Activated naive CD4-positive, alpha-beta T cell treated with anti-CD3 and anti-CD28 coated beads, Interleukin-2, amount 50 U/mL, for 72 hours (primary cell): ENCODE results near the gene ANKRD37. TPM values are rescaled to one million over a fixed set of nuclear protein-coding genes. Genes with fewer than 3 reads are reported as not detected.
A peak's percentile ranks its signal among the peaks of the same experiment; 100 is the strongest.

ENCODE experiments used
- ATAC-seq, 2 donors: fragments of 150-1000 bp; cut with Tn5 transposase; 2 replicates each; pipeline ENCODE4 v1.10.0; 2021; ENCODE audit warnings: mild to moderate bottlenecking in 2 of 2, moderate library complexity in 2 of 2
- DNase-seq, 2 donors: peaks; one replicate each; pipeline ENCODE4 v3.0.0; 2021 to 2022; ENCODE audit warnings: low spot score in 2 of 2
- H3K27ac Mint-ChIP-seq, 2 donors: one replicate each; pipeline ENCODE4 v1.8.0; 2022; ENCODE audit warnings: mild to moderate bottlenecking in 2 of 2, mixed read lengths in 2 of 2
- H3K36me3 Mint-ChIP-seq, 2 donors: one replicate each; pipeline ENCODE4 v1.8.0; 2022; ENCODE audit warnings: mixed read lengths in 2 of 2
- H3K9me3 Mint-ChIP-seq, 2 donors: one replicate each; pipeline ENCODE4 v1.8.0; 2022; ENCODE audit warnings: mixed read lengths in 2 of 2
- total RNA-seq, 2 donors: library from RNA; stranded (reverse); gene quantifications; one replicate each; pipeline ENCODE4 v1.2.3, GENCODE V29; 2022

ANKRD37 gene
- total RNA-seq, 2 donors from 2014 or later: 9.1 to 44.5 TPM

- Mint-ChIP-seq H3K27ac (no peak overlapping the region), H3K9me3 (no peaks in the 10 kb centered on the region), H3K36me3 (peaks cover 0 to 5% of the 10 kb centered on the region in 2 donors)
- DNase-seq: no peak
- no peak for ATAC-seq
These were observed 24.9 kb upstream of the ANKRD37 start for GRCh38 chr4:185371702-185372101.

GRCh38 chr4:185374027-185374426 is 22.6 kb upstream of the ANKRD37 start:
- Mint-ChIP-seq H3K27ac (no peak overlapping the region), H3K9me3 (no peaks in the 10 kb centered on the region), H3K36me3 (peaks cover 0 to 5% of the 10 kb centered on the region in 2 donors)
- DNase-seq: no peak
- no peak for ATAC-seq

- Mint-ChIP-seq H3K9me3 (no peaks in the 10 kb centered on the region), H3K36me3 (peaks cover 0 to 5% of the 10 kb centered on the region in 2 donors), H3K27ac (no peak overlapping the region)
- DNase-seq (no peak), ATAC-seq (no peak)
These were observed 22.1 kb upstream of the ANKRD37 start for GRCh38 chr4:185374573-185374972.

GRCh38 chr4:185378264-185378663 is 18.4 kb upstream of the ANKRD37 start:
- no peak for ATAC-seq
- H3K36me3 Mint-ChIP-seq: peaks cover 8 to 9% of the 10 kb centered on the region in 2 donors

GRCh38 chr4:185379326-185380295 is 17.0 kb upstream of the ANKRD37 start:
- no peak for ATAC-seq
- Mint-ChIP-seq H3K9me3 (peaks cover 3 to 4% of the 10 kb centered on the region in 2 donors), H3K27ac (no peak overlapping the region), H3K36me3 (peaks cover 8 to 15% of the 10 kb centered on the region in 2 donors)
- DNase-seq: no peak

More at GRCh38 chr4:185378264-185378663, 18.4 kb upstream of the ANKRD37 start:
- Mint-ChIP-seq H3K9me3 (peaks cover 3 to 4% of the 10 kb centered on the region in 2 donors), H3K27ac (no peak overlapping the region)
- DNase-seq: no peak

- ATAC-seq: no peak
- no peak overlapping the region for H3K27ac Mint-ChIP-seq
- H3K36me3 Mint-ChIP-seq: peaks cover 8 to 15% of the 10 kb centered on the region in 2 donors
- DNase-seq: no peak
- H3K9me3 Mint-ChIP-seq: peaks cover 3 to 4% of the 10 kb centered on the region in 2 donors
These were observed 16.3 kb upstream of the ANKRD37 start for GRCh38 chr4:185380320-185380719.

GRCh38 chr4:185381288-185382196 is 15.1 kb upstream of the ANKRD37 start:
- DNase-seq: no peak
- ATAC-seq: no peak
- Mint-ChIP-seq H3K9me3 (peaks cover 3 to 4% of the 10 kb centered on the region in 2 donors), H3K27ac (peak overlapping the region in 1 of 2 donors; percentile 6), H3K36me3 (peaks cover 8 to 15% of the 10 kb centered on the region in 2 donors)

GRCh38 chr4:185382754-185383153 is 13.9 kb upstream of the ANKRD37 start:
- DNase-seq (no peak), ATAC-seq (no peak)
- Mint-ChIP-seq H3K27ac (no peak overlapping the region), H3K36me3 (peaks cover 8 to 15% of the 10 kb centered on the region in 2 donors), H3K9me3 (peaks cover 3 to 4% of the 10 kb centered on the region in 2 donors)

- peaks cover 8 to 15% of the 10 kb centered on the region in 2 donors for H3K36me3 Mint-ChIP-seq
- DNase-seq: no peak
- H3K9me3 Mint-ChIP-seq: peaks cover 3 to 4% of the 10 kb centered on the region in 2 donors
- no peak overlapping the region for H3K27ac Mint-ChIP-seq
- ATAC-seq: no peak
These were observed 13.2 kb upstream of the ANKRD37 start for GRCh38 chr4:185383451-185383850.

- ATAC-seq: no peak
- no peak overlapping the region for H3K27ac Mint-ChIP-seq
These were observed 12.6 kb upstream of the ANKRD37 start for GRCh38 chr4:185384061-185384460.

GRCh38 chr4:185384930-185385331 is 11.7 kb upstream of the ANKRD37 start:
- Mint-ChIP-seq H3K36me3 (peaks cover 8 to 15% of the 10 kb centered on the region in 2 donors), H3K27ac (no peak overlapping the region), H3K9me3 (peaks cover 3 to 4% of the 10 kb centered on the region in 2 donors)
- ATAC-seq (no peak), DNase-seq (no peak)

More at GRCh38 chr4:185384061-185384460, 12.6 kb upstream of the ANKRD37 start:
- peaks cover 3 to 4% of the 10 kb centered on the region in 2 donors for H3K9me3 Mint-ChIP-seq
- peaks cover 8 to 15% of the 10 kb centered on the region in 2 donors for H3K36me3 Mint-ChIP-seq
- no peak for DNase-seq

GRCh38 chr4:185387957-185388356 is 8.7 kb upstream of the ANKRD37 start:
- no peak for ATAC-seq
- Mint-ChIP-seq H3K9me3 (no peaks in the 10 kb centered on the region), H3K36me3 (peaks cover 0 to 6% of the 10 kb centered on the region in 2 donors), H3K27ac (no peak overlapping the region)
- DNase-seq: no peak

GRCh38 chr4:185390941-185391340 is 5.7 kb upstream of the ANKRD37 start:
- Mint-ChIP-seq H3K9me3 (no peaks in the 10 kb centered on the region), H3K36me3 (peaks cover 0 to 9% of the 10 kb centered on the region in 2 donors), H3K27ac (no peak overlapping the region)
- ATAC-seq (no peak), DNase-seq (no peak)

- DNase-seq: no peak
- no peak overlapping the region for H3K27ac Mint-ChIP-seq
- no peaks in the 10 kb centered on the region for H3K9me3 Mint-ChIP-seq
- peaks cover 4 to 9% of the 10 kb centered on the region in 2 donors for H3K36me3 Mint-ChIP-seq
- no peak for ATAC-seq
These were observed 4.5 kb upstream of the ANKRD37 start for GRCh38 chr4:185392156-185392555.

- Mint-ChIP-seq H3K36me3 (peaks cover 9 to 29% of the 10 kb centered on the region in 2 donors), H3K9me3 (no peaks in the 10 kb centered on the region), H3K27ac (peak overlapping the region; percentile 83 to 98)
- ATAC-seq: peak in 1 of 2 donors; percentile 16
- no peak for DNase-seq
These were observed 1.9 kb upstream of the ANKRD37 start for GRCh38 chr4:185394568-185395237.
